IMR-90 (cell line): ENCODE measurements around the gene MFN1. TPM values are rescaled to one million over a fixed set of nuclear protein-coding genes. Genes with fewer than 3 reads are reported as not detected.

Experiments used
- ATAC-seq: fragments of 200-7000 bp; cut with Tn5 transposase; 2 replicates; pipeline ENCODE4 v1.9.1; 2020; ENCODE audit warnings: low read depth, mild to moderate bottlenecking, moderate library complexity
- Bru-seq: library from RNA; stranded (reverse); fragments of 400-500 nt; gene quantifications from one replicate; lab custom pipeline; 2021; lab: Mats Ljungman, UMichigan
- BruChase-seq, 2 experiments: library from RNA; stranded (reverse); fragments of 400-500 nt; gene quantifications; one replicate each; lab custom pipeline; 2021; lab: Mats Ljungman, UMichigan
- BruUV-seq: library from RNA; stranded (reverse); fragments of 400-500 nt; replicated peaks from 2 replicates; lab custom pipeline; 2021; lab: Mats Ljungman, UMichigan
- CTCF ChIA-PET: fragments of 300-600 bp; formaldehyde crosslinking; extraction: SDS; loops from one replicate; lab custom pipeline; 2021; ENCODE audit warnings: antibody characterized with exemption; lab: Yijun Ruan, JAX
- POLR2A ChIA-PET: fragments of 300-600 bp; sonication (Branson Sonifier 250); formaldehyde crosslinking; loops from one replicate; lab custom pipeline; 2022; ENCODE audit warnings: antibody characterized with exemption; ENCODE audit not compliant: unreplicated experiment; lab: Charles Lee
- DNase-seq: peaks from one replicate; pipeline ENCODE4 v3.0.0; 2013
- H2AFZ ChIP-seq: replicated peaks from 2 replicates; pipeline ENCODE3; 2013; ENCODE audit warnings: low read length, mild to moderate bottlenecking; ENCODE audit not compliant: poor library complexity
- H2AK5ac ChIP-seq: 2 replicates; pipeline ENCODE4 v1.6.1; 2013; ENCODE audit warnings: low read depth, low read length, inconsistent platforms
- H2AK9ac ChIP-seq: replicated peaks from 2 replicates; pipeline ENCODE3; 2013; ENCODE audit warnings: mild to moderate bottlenecking, low read depth, low read length, moderate library complexity; ENCODE audit not compliant: poor library complexity
- H2BK120ac ChIP-seq: 2 replicates; pipeline ENCODE4 v1.6.1; 2013; ENCODE audit warnings: low read depth, low read length, inconsistent platforms
- H2BK15ac ChIP-seq: 3 replicates; pipeline ENCODE4 v1.6.1; 2013; ENCODE audit warnings: low read depth, low read length, inconsistent platforms
- H2BK20ac ChIP-seq: 2 replicates; pipeline ENCODE4 v1.6.1; 2013; ENCODE audit warnings: low read depth, mild to moderate bottlenecking, inconsistent platforms, low read length, moderate library complexity
- H2BK5ac ChIP-seq: 2 replicates; pipeline ENCODE4 v1.6.1; 2013; ENCODE audit warnings: mild to moderate bottlenecking, low read depth, low read length, inconsistent platforms; ENCODE audit not compliant: poor library complexity, severe bottlenecking
- H3K14ac ChIP-seq: replicated peaks from 2 replicates; pipeline ENCODE4 v1.6.1; 2013; ENCODE audit warnings: low read depth, low read length, inconsistent platforms
- H3K18ac ChIP-seq: 2 replicates; pipeline ENCODE4 v1.6.1; 2013; ENCODE audit warnings: low read depth, low read length, control low read depth
- H3K23ac ChIP-seq: 2 replicates; pipeline ENCODE4 v1.6.1; 2013; ENCODE audit warnings: low read depth, low read length, inconsistent platforms
- H3K27ac ChIP-seq: 2 replicates; pipeline ENCODE4 v1.5.1; 2013; ENCODE audit warnings: mild to moderate bottlenecking, control low read depth, low read length; ENCODE audit not compliant: insufficient read depth
- H3K27me3 ChIP-seq: 2 replicates; pipeline ENCODE4 v1.6.1; 2013; ENCODE audit warnings: low read length; ENCODE audit not compliant: control insufficient read depth, insufficient read depth
- H3K36me3 ChIP-seq: 2 replicates; pipeline ENCODE4 v1.6.1; 2013; ENCODE audit warnings: low read length, mixed read lengths; ENCODE audit not compliant: control insufficient read depth, insufficient read depth
- H3K4ac ChIP-seq: 2 replicates; pipeline ENCODE4 v1.6.1; 2013; ENCODE audit warnings: low read depth, low read length, inconsistent platforms
- H3K4me1 ChIP-seq: 2 replicates; pipeline ENCODE4 v1.6.1; 2013; ENCODE audit warnings: low read length, mixed read lengths; ENCODE audit not compliant: control insufficient read depth, insufficient read depth
- H3K4me2 ChIP-seq: 2 replicates; pipeline ENCODE4 v1.6.1; 2013; ENCODE audit warnings: low read depth, mild to moderate bottlenecking, control low read depth, low read length, moderate library complexity
- H3K4me3 ChIP-seq: 2 replicates; pipeline ENCODE4 v1.5.1; 2013; ENCODE audit warnings: low read depth, mild to moderate bottlenecking, control low read depth, low read length, moderate library complexity; ENCODE audit not compliant: insufficient read depth
- H3K56ac ChIP-seq: 2 replicates; pipeline ENCODE4 v1.6.1; 2013; ENCODE audit warnings: low read length, inconsistent platforms; ENCODE audit not compliant: insufficient read depth; ENCODE audit errors: extremely low read depth
- H3K79me1 ChIP-seq, 2 experiments: 2 replicates each; pipeline ENCODE4 v1.6.1; 2013; ENCODE audit warnings: low read length in 2 of 2, inconsistent platforms in 1 of 2, low read depth in 1 of 2
- H3K9ac ChIP-seq: 2 replicates; pipeline ENCODE4 v1.6.1; 2013; ENCODE audit warnings: low read depth, low read length, control low read depth
- H3K9me1 ChIP-seq: 2 replicates; pipeline ENCODE4 v1.6.1; 2013; ENCODE audit warnings: low read length, inconsistent platforms; ENCODE audit not compliant: insufficient read depth
- H3K9me3 ChIP-seq: 2 replicates; pipeline ENCODE4 v1.6.1; 2013; ENCODE audit warnings: low read length; ENCODE audit not compliant: control insufficient read depth, insufficient read depth
- H4K20me1 ChIP-seq: 2 replicates; pipeline ENCODE4 v1.6.1; 2013; ENCODE audit warnings: low read length, inconsistent platforms; ENCODE audit not compliant: insufficient read depth
- H4K5ac ChIP-seq: 2 replicates; pipeline ENCODE4 v1.6.1; 2013; ENCODE audit warnings: mild to moderate bottlenecking, low read depth, low read length, control low read depth
- H4K8ac ChIP-seq, 2 experiments: 2 replicates each; pipeline ENCODE4 v1.6.1; 2013; ENCODE audit warnings: low read depth in 2 of 2, low read length in 2 of 2, control low read depth in 1 of 2, inconsistent platforms in 1 of 2
- H4K91ac ChIP-seq: 2 replicates; pipeline ENCODE4 v1.6.1; 2013; ENCODE audit warnings: low read depth, low read length, inconsistent platforms; ENCODE audit not compliant: insufficient read depth
- MAZ ChIP-seq: IDR thresholded peaks from 2 replicates; pipeline ENCODE4 v1.6.1; 2012; ENCODE audit warnings: low read depth, mild to moderate bottlenecking, low read length, improper control_type of control experiment, moderate library complexity, borderline replicate concordance
- MXI1 ChIP-seq: IDR thresholded peaks from 2 replicates; pipeline ENCODE4 v1.6.1; 2012; ENCODE audit warnings: low read depth, mild to moderate bottlenecking, low read length, moderate library complexity, borderline replicate concordance
- POLR2A ChIP-seq: IDR thresholded peaks from 2 replicates; pipeline ENCODE4 v1.6.1; 2012; ENCODE audit warnings: mild to moderate bottlenecking, low read depth, low read length
- WGBS, 2 experiments: methylation state at CpG; one replicate each; pipeline versions ENCODE4 v1.1.5 to v1.1.7; 2013; ENCODE audit warnings: missing lambda C conversion rate in 2 of 2; ENCODE audit not compliant: insufficient read length in 1 of 2; ENCODE audit errors: extremely low coverage in 2 of 2; 5-methylcytosine and 5-hydroxymethylcytosine counted together
- dilution Hi-C: fragments of 300-500 bp; cut with HindIII; formaldehyde crosslinking; loops from one replicate; pipeline ENCODE4 v1.14.3; 2018; ENCODE audit warnings: low sequenced_read_pairs; ENCODE audit not compliant: unreplicated experiment
- in situ Hi-C: fragments of 300-500 bp; cut with MboI; formaldehyde crosslinking; loops from 3 replicates; pipeline ENCODE4 v1.14.3; 2019; ENCODE audit warnings: low sequenced_read_pairs, inconsistent platforms, mixed read lengths
- intact Hi-C: fragments of 100-400 bp; cut with micrococcal nuclease; formaldehyde crosslinking; loops from 2 replicates; pipeline ENCODE4 v1.10.0; 2022
- long read RNA-seq: library from polyadenylated mRNA; unstranded; transcript quantifications from one replicate; pipeline ENCODE4 v2.0.0, GENCODE V29; 2021; ENCODE audit not compliant: unreplicated experiment
- polyA plus RNA-seq, 3 experiments: library from polyadenylated mRNA; depleted of rRNA; stranded (reverse); fragments of >200 nt; gene quantifications; 2 replicates each; pipeline ENCODE4 v1.2.3, GENCODE V29; 2012; ENCODE audit warnings: low replicate concordance in 1 of 3
- total RNA-seq: library from RNA; depleted of rRNA; stranded (reverse); fragments of >200 nt; gene quantifications from 2 replicates; pipeline ENCODE4 v1.2.3, GENCODE V29; 2012; rRNA removed

The MFN1 gene
- total RNA-seq (40.3 and 75.0 TPM in 2 replicates), polyA plus RNA-seq (2012; rRNA removed) (17.3 and 23.6 TPM in 2 replicates), Bru-seq, nascent RNA (percentile 74 among the genes with signal in this experiment), BruChase-seq, experiment 1, labeled RNA remaining after a 6-hour chase (percentile 80 among the genes with signal in this experiment), BruChase-seq, experiment 2, labeled RNA remaining after a 2-hour chase (percentile 85 among the genes with signal in this experiment)
- 2.1 and 5.3 TPM in 2 replicates for polyA plus RNA-seq (2012; cell fraction: cytosol; rRNA removed)
- polyA plus RNA-seq (2012; cell fraction: nucleus; rRNA removed; ENCODE audit: low replicate concordance): 5.5 and 43.6 TPM in 2 replicates
- long read RNA-seq, full-length matches to known transcripts: 9 of 54 reads
- long read RNA-seq, partial matches to known transcripts: 38 of 54 reads
- long read RNA-seq, other reads (novel, unspliced or antisense): 7 of 54 reads

GRCh38 chr3:179347345-179348194 lies at the start of gene MFN1:
TSS of gene MFN1 (plus strand) at chr3:179347709. CDS start at chr3:179348852, 1,143 bp downstream.
- TF ChIP-seq POLR2A (peak; percentile 90), MAZ (no peak; the same call in 1 of the 2 replicates), MXI1 (0 out of 2 replicates have a peak, but pooled peaks have one; percentile 58)
- peak within 1 kb of the TSS; percentile 80 for H2BK120ac ChIP-seq
- ChIA-PET CTCF (no interaction called here), POLR2A (no interaction called here)
- no TSS peak for BruUV-seq
- 0 out of 2 replicates have a peak within 1 kb of the TSS, but pooled peaks have one; percentile 69 for H2AK5ac ChIP-seq
- DNase-seq (peak; percentile 94), ATAC-seq (peak; percentile 98)
- peak within 1 kb of the TSS; percentile 70 for H2AK9ac ChIP-seq
- H3K79me1 ChIP-seq: peaks cover 15 to 33% of the 10 kb centered on the region in 2 experiments
- H4K20me1 ChIP-seq: no peaks in the 10 kb centered on the region
- in situ Hi-C loops (no loop called here), dilution Hi-C loops (no loop called here), intact Hi-C loops (no loop called here)
- peak within 1 kb of the TSS; percentile 89 for H3K27ac ChIP-seq
- peak within 1 kb of the TSS; percentile 62 for H3K4me3 ChIP-seq
- peak within 1 kb of the TSS; percentile 98 for H3K4ac ChIP-seq
- peak within 1 kb of the TSS; percentile 94 for H2AFZ ChIP-seq
- H3K14ac ChIP-seq: peak within 1 kb of the TSS; percentile 98
- no peaks in the 10 kb centered on the region; the same call in 1 of the 2 replicates for H3K9me1 ChIP-seq
- H3K4me2 ChIP-seq: peak within 1 kb of the TSS; percentile 77
- no peaks in the 10 kb centered on the region for H3K27me3 ChIP-seq
- H3K56ac ChIP-seq: peak within 1 kb of the TSS; percentile 81
- H3K18ac ChIP-seq: peak within 1 kb of the TSS; percentile 71
- H4K8ac ChIP-seq: peak within 1 kb of the TSS; percentile 78 to 99
- WGBS, 2 experiments: 0% methylated on average over 21 of the region's 63 CpGs; no CpG with 5 or more reads in 1 of the 2 experiments
- peak within 1 kb of the TSS; percentile 97 for H4K91ac ChIP-seq
- H3K36me3 ChIP-seq: peaks cover 5% of the 10 kb centered on the region
- peak within 1 kb of the TSS; percentile 85 for H3K9ac ChIP-seq
- H3K23ac ChIP-seq: peak within 1 kb of the TSS; percentile 98
- no peaks in the 10 kb centered on the region for H3K9me3 ChIP-seq
- peak within 1 kb of the TSS; percentile 70; the same call in 1 of the 3 replicates for H2BK15ac ChIP-seq
- H3K4me1 ChIP-seq: peaks cover 1% of the 10 kb centered on the region; the same call in 1 of the 2 replicates
- 0 out of 2 replicates have a peak within 1 kb of the TSS, but pooled peaks have one; percentile 29 for H2BK20ac ChIP-seq
- H2BK5ac ChIP-seq: peak within 1 kb of the TSS; percentile 88
- H4K5ac ChIP-seq: peak within 1 kb of the TSS; percentile 92
